K562 (cell line): ENCODE measurements around the gene CNOT9. TPM values are rescaled to one million over a fixed set of nuclear protein-coding genes. Genes with fewer than 3 reads are reported as not detected.
A peak's percentile ranks its signal among the peaks of the same experiment; 100 is the strongest.

Experiments used
- ATF7 ChIP-seq: fragments of 450-650 bp; IDR thresholded peaks from 2 replicates; pipeline ENCODE4 v1.7.1; 2014; ENCODE audit warnings: mild to moderate bottlenecking, moderate library complexity
- CEBPB ChIP-seq: fragments of 450-650 bp; IDR thresholded peaks from 2 replicates; pipeline ENCODE4 v1.6.1; 2016; ENCODE audit warnings: missing genetic modification characterization, missing compliant biosample characterization
- GABPA ChIP-seq: fragments of 200-800 bp; sonication (Bioruptor generic); conservative IDR thresholded peaks from 2 replicates; pipeline ENCODE4 v1.6.1; 2016; ENCODE audit warnings: low read depth, missing genetic modification characterization, missing compliant biosample characterization
- MBD2 ChIP-seq: sonication (generic); IDR thresholded peaks from 2 replicates; pipeline ENCODE4 v1.6.1; 2016; ENCODE audit warnings: low read depth, borderline replicate concordance
- POLR2H ChIP-seq: IDR thresholded peaks from 2 replicates; pipeline ENCODE4 v1.6.1; 2016; ENCODE audit warnings: missing genetic modification characterization, low read depth, mild to moderate bottlenecking, control low read depth, missing compliant biosample characterization, moderate library complexity
- RBFOX2 ChIP-seq: fragments of 200-400 bp; formaldehyde crosslinking; IDR thresholded peaks from 2 replicates; pipeline ENCODE4 v1.6.1; 2017; ENCODE audit warnings: low read depth, mild to moderate bottlenecking, low read length, moderate library complexity
- RBM39 ChIP-seq: fragments of 200-400 bp; formaldehyde crosslinking; optimal IDR thresholded peaks from 2 replicates; pipeline ENCODE3; 2018; ENCODE audit warnings: low read depth, low read length
- TAF1 ChIP-seq: IDR thresholded peaks from 2 replicates; pipeline ENCODE4 v1.6.1; 2011; ENCODE audit warnings: mild to moderate bottlenecking, low read length, moderate library complexity; ENCODE audit not compliant: insufficient read depth, control insufficient read depth, severe bottlenecking; ENCODE audit errors: extremely low read depth
- ZBTB7A ChIP-seq: IDR thresholded peaks from 2 replicates; pipeline ENCODE4 v1.6.1; 2011; ENCODE audit warnings: low read depth, mild to moderate bottlenecking, low read length, moderate library complexity, borderline replicate concordance; ENCODE audit not compliant: control insufficient read depth
- ZNF253 ChIP-seq: fragments of 250-450 bp; sonication (Bioruptor Pico); conservative IDR thresholded peaks from 2 replicates; pipeline ENCODE4 v1.6.1; 2021; ENCODE audit warnings: mild to moderate bottlenecking
- ZNF785 ChIP-seq: fragments of 250-450 bp; sonication (Bioruptor Pico); IDR thresholded peaks from 2 replicates; pipeline ENCODE4 v1.4.0; 2020; ENCODE audit warnings: mild to moderate bottlenecking
- polyA plus RNA-seq, 8 experiments: library from polyadenylated mRNA; depleted of rRNA in 4 of 8; stranded (reverse) in 5 of 8; unstranded in 3 of 8; fragments of >200 nt; fragmentation: Nextera tagmentation in 2 of 8; fragmentation: Illumina TruSeq in 1 of 8; extraction: Ambion mirVana in 2 of 8; extraction: Trizol in 1 of 8; gene quantifications; 2 replicates each; pipeline versions ENCODE4 v1.2.1 to v1.2.3, GENCODE V29; 2011 to 2014; ENCODE audit warnings: inconsistent platforms in 1 of 8, missing spikeins in 1 of 8
- total RNA-seq, 7 experiments: library from RNA; depleted of rRNA in 6 of 7; stranded (reverse); fragments of >200 nt in 6 of 7; fragmentation: Illumina TruSeq in 2 of 7; extraction: Trizol in 2 of 7; gene quantifications; 2 replicates each; pipeline versions ENCODE4 v1.2.1 to v1.2.3, GENCODE V29; 2011 to 2021; ENCODE audit warnings: low replicate concordance in 1 of 7
- TF ChIP-seq, protein P1 (sequence below), 3 experiments: fragments of 200-800 bp in 1 of 3; fragments of 250-450 bp in 1 of 3; fragments of 450-650 bp in 1 of 3; sonication (Bioruptor Pico) in 1 of 3; sonication (Bioruptor generic) in 1 of 3; formaldehyde crosslinking in 1 of 3; IDR thresholded peaks; 2 replicates each; pipeline versions ENCODE4 v1.6.1 to v1.8.0; 2016 to 2022; ENCODE audit warnings: mild to moderate bottlenecking in 2 of 3, missing genetic modification characterization in 2 of 3, missing compliant biosample characterization in 1 of 3, moderate library complexity in 1 of 3
- TF ChIP-seq, protein P2 (sequence below), 3 experiments: fragments of 200-800 bp in 1 of 3; sonication (Bioruptor generic) in 1 of 3; sonication (generic) in 1 of 3; formaldehyde crosslinking in 1 of 3; IDR thresholded peaks; 2 replicates each; pipeline versions ENCODE4 v1.6.1 to v1.8.0; 2016 to 2022; ENCODE audit warnings: mild to moderate bottlenecking in 2 of 3, missing compliant biosample characterization in 2 of 3, missing genetic modification characterization in 2 of 3, missing genetic modification reagents in 1 of 3
- TF ChIP-seq, protein P3 (sequence below): fragments of 450-650 bp; IDR thresholded peaks from 2 replicates; pipeline ENCODE4 v1.6.1; 2016
- TF ChIP-seq, protein P4 (sequence below), 2 experiments: fragments of 450-650 bp in 1 of 2; IDR thresholded peaks; 2 replicates each; pipeline ENCODE4 v1.6.1; 2011 to 2017; ENCODE audit warnings: low read depth in 2 of 2, antibody characterized with exemption in 1 of 2, borderline replicate concordance in 1 of 2, low read length in 1 of 2, mild to moderate bottlenecking in 1 of 2, mixed read lengths in 1 of 2; ENCODE audit not compliant: control insufficient read depth in 1 of 2

CNOT9 gene
- total and polyA plus RNA-seq, 9 of the 15 experiments (the other 6 are each of a cell fraction or from before 2014, with no cell fraction given), result 19.0 to 82.6 (median 46.7) TPM

DNA sequence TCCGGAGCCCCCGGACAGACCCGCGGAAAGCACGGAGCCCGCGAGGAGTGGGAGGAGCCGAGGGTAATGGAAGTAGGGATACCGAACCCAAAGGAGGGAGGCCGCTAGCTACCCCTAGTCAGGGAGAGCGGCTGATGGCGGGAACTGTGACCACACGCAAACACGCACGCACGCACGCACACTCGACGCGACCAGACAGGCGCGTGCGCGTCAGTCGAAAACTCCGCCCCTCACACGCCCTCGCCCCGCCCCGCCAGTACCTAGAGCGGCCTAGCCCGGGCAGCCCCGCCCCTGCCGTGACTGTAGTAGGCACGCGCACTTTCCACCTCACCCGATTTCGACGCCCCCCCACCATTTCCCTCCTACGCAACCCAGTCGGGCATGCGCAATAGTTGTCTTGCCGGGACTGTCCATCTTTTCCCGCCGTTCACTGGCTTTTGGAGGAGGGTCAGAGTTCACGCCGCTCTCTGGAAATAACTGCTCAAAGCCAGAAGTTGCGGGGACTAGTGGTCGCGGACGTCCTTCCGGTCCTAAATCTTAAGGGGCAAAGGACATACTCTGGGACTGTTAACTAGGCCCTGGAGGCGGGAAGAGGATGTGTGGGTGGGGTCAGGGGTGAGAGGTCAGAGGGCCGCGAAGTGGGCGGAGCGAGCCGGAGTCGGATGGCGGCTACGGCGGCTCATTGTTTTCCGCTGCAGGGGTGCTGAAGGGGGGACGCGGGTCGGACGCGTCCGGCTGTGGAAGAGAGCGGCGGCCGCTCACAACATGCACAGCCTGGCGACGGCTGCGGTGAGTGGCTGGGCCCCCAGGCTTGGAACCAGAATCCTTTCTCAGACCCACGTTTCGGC lies at the start of gene CNOT9, which contains the start of gene USP37 (continued):
- TF ChIP-seq, protein P1, sequence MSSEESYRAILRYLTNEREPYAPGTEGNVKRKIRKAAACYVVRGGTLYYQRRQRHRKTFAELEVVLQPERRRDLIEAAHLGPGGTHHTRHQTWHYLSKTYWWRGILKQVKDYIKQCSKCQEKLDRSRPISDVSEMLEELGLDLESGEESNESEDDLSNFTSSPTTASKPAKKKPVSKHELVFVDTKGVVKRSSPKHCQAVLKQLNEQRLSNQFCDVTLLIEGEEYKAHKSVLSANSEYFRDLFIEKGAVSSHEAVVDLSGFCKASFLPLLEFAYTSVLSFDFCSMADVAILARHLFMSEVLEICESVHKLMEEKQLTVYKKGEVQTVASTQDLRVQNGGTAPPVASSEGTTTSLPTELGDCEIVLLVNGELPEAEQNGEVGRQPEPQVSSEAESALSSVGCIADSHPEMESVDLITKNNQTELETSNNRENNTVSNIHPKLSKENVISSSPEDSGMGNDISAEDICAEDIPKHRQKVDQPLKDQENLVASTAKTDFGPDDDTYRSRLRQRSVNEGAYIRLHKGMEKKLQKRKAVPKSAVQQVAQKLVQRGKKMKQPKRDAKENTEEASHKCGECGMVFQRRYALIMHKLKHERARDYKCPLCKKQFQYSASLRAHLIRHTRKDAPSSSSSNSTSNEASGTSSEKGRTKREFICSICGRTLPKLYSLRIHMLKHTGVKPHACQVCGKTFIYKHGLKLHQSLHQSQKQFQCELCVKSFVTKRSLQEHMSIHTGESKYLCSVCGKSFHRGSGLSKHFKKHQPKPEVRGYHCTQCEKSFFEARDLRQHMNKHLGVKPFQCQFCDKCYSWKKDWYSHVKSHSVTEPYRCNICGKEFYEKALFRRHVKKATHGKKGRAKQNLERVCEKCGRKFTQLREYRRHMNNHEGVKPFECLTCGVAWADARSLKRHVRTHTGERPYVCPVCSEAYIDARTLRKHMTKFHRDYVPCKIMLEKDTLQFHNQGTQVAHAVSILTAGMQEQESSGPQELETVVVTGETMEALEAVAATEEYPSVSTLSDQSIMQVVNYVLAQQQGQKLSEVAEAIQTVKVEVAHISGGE (CRISPR knock-in tag; IDR thresholded peaks at IDR 0.05), result peak in 1 of 3 experiments; percentile 19; a peak in 1 of 6 replicates
- peak; percentile 84 for TF ChIP-seq GABPA (tag)
- peak; percentile 52; the same call in 1 of the 2 replicates for TF ChIP-seq CEBPB (tag)
- TF ChIP-seq POLR2H (tag), result peak; percentile 67; the same call in 1 of the 2 replicates
- TF ChIP-seq, protein P2, sequence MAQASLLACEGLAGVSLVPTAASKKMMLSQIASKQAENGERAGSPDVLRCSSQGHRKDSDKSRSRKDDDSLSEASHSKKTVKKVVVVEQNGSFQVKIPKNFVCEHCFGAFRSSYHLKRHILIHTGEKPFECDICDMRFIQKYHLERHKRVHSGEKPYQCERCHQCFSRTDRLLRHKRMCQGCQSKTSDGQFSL (CRISPR knock-in tag; IDR thresholded peaks at IDR 0.05), result peak; percentile 94
- TF ChIP-seq, protein P2 (tag; IDR thresholded peaks at IDR 0.05), result peak in 1 of 2 experiments; percentile 81; a peak in 2 of 4 replicates
- no peak for TF ChIP-seq ZNF253 (CRISPR knock-in tag)
- TF ChIP-seq ATF7, result peak; percentile 64
- TF ChIP-seq TAF1, result peak; percentile 87
- TF ChIP-seq RBM39, result no peak
- TF ChIP-seq, protein P3, sequence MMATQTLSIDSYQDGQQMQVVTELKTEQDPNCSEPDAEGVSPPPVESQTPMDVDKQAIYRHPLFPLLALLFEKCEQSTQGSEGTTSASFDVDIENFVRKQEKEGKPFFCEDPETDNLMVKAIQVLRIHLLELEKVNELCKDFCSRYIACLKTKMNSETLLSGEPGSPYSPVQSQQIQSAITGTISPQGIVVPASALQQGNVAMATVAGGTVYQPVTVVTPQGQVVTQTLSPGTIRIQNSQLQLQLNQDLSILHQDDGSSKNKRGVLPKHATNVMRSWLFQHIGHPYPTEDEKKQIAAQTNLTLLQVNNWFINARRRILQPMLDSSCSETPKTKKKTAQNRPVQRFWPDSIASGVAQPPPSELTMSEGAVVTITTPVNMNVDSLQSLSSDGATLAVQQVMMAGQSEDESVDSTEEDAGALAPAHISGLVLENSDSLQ, result peak; percentile 82
- TF ChIP-seq RBFOX2, result peak; percentile 91
- no peak for TF ChIP-seq ZNF785 (CRISPR knock-in tag)
- TF ChIP-seq, protein P4, sequence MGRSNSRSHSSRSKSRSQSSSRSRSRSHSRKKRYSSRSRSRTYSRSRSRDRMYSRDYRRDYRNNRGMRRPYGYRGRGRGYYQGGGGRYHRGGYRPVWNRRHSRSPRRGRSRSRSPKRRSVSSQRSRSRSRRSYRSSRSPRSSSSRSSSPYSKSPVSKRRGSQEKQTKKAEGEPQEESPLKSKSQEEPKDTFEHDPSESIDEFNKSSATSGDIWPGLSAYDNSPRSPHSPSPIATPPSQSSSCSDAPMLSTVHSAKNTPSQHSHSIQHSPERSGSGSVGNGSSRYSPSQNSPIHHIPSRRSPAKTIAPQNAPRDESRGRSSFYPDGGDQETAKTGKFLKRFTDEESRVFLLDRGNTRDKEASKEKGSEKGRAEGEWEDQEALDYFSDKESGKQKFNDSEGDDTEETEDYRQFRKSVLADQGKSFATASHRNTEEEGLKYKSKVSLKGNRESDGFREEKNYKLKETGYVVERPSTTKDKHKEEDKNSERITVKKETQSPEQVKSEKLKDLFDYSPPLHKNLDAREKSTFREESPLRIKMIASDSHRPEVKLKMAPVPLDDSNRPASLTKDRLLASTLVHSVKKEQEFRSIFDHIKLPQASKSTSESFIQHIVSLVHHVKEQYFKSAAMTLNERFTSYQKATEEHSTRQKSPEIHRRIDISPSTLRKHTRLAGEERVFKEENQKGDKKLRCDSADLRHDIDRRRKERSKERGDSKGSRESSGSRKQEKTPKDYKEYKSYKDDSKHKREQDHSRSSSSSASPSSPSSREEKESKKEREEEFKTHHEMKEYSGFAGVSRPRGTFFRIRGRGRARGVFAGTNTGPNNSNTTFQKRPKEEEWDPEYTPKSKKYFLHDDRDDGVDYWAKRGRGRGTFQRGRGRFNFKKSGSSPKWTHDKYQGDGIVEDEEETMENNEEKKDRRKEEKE (IDR thresholded peaks at IDR 0.05; ENCODE audit: borderline replicate concordance in 1 of 2, control insufficient read depth in 1 of 2, low read depth in 2 of 2, low read length in 1 of 2), result peak in 1 of 2 experiments; percentile 60; a peak in 1 of 4 replicates
- 0 out of 2 replicates have a peak, but pooled peaks have one; percentile 31 for TF ChIP-seq MBD2
- peak; percentile 43; the same call in 1 of the 2 replicates for TF ChIP-seq ZBTB7A
